ENCODE data around the gene SRC. TPM values are rescaled to one million over a fixed set of nuclear protein-coding genes. Genes with fewer than 3 reads are reported as not detected.

SRC gene
- total RNA-seq, 1 experiment from 2014 or later, result 42.3 TPM

GRCh38 chr20:37424062-37424851 is 78.3 kb downstream of the SRC start (continued):
- no peak for TF ChIP-seq CTCF (IDR thresholded peaks at IDR 0.05 in 2 of 3, conservative IDR thresholded peaks at IDR 0.05 in 1 of 3; ENCODE audit: borderline replicate concordance in 1 of 3, insufficient read depth in 1 of 3, low read depth in 2 of 3, low read length in 2 of 3)
- no peak for TF ChIP-seq CEBPB (IDR thresholded peaks at IDR 0.05; ENCODE audit: low read depth)
- TF ChIP-seq FOSL1 (IDR thresholded peaks at IDR 0.05; ENCODE audit: low read depth), result no peak

DNA sequence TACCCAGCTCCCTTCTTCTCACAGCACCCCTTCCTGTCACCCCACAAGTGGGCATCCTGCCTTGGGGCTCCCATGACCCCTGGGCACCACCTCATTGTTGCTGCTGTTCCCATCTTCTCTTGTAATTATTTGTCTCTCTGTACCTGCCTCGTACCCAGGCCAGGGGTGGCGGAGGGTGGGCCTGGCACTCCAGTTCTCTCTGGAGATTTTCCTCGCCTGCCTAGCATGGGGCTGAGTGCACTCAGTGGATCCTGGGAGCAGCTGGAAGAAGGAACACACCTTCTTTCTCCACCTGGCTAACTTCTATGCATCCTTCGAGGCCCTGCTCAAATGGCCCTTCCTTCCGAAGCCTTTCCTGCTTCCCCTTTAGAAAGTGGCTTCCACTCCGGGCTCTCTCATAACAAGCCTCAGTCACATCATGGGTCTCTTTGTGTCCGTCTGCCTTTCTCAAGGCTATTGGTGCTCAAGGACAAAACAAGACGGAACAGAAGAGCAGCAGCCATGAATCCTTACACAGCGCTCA is 79.2 kb downstream of the SRC start:
- ATAC-seq (no peak), DNase-seq (ENCODE audit: low read depth, low spot score) (no peak)
- H3K27me3 ChIP-seq (ENCODE audit: insufficient read depth, low read length), result peaks cover 72% of the 10 kb centered on the region
- ChIA-PET POLR2A (no interaction called here), RAD21 (ENCODE audit: low non-redundant PET in 1 of 2, low total read pairs in 2 of 2, uncharacterized antibody in 2 of 2, unreplicated experiment in 2 of 2) (no interaction called here), CTCF (no interaction called here)
- no peaks in the 10 kb centered on the region for H3K9me3 ChIP-seq (ENCODE audit: control insufficient read depth in 1 of 2, insufficient read depth in 1 of 2, low read depth in 1 of 2, low read length in 2 of 2)
- intact Hi-C loops (cut with micrococcal nuclease), result no loop called here
- no TSS peak for BruUV-seq (replicated peaks)
- H4K20me1 ChIP-seq (ENCODE audit: insufficient read depth), result no peaks in the 10 kb centered on the region
- H3K9ac ChIP-seq (ENCODE audit: low read length), result no peak overlapping the region
- no peak overlapping the region for H3K27ac ChIP-seq (ENCODE audit: low read depth, low read length)
- no peaks in the 10 kb centered on the region for H3K9me2 ChIP-seq (ENCODE audit: insufficient read depth)
- no peaks in the 10 kb centered on the region for H3K36me3 ChIP-seq (ENCODE audit: control insufficient read depth in 1 of 2, insufficient read depth in 2 of 2, low read length in 2 of 2)
- H3K4me1 ChIP-seq (ENCODE audit: control insufficient read depth in 1 of 2, insufficient read depth in 2 of 2, low read length in 2 of 2), result no peaks in the 10 kb centered on the region
- H2AFZ ChIP-seq (ENCODE audit: low read depth, low read length, poor library complexity, severe bottlenecking), result no peak overlapping the region
- H3K4me3 ChIP-seq (replicated peaks in 1 of 2; ENCODE audit: low read depth in 1 of 2, low read length in 2 of 2), result no peak overlapping the region
- no peak overlapping the region for H3K4me2 ChIP-seq (ENCODE audit: low read length)
- TF ChIP-seq ELF1 (IDR thresholded peaks at IDR 0.05; ENCODE audit: borderline replicate concordance, low read depth) (no peak), FOSL1 (IDR thresholded peaks at IDR 0.05; ENCODE audit: low read depth) (no peak), CBX3 (IDR thresholded peaks at IDR 0.05; ENCODE audit: low read depth) (no peak), MAX (IDR thresholded peaks at IDR 0.05) (no peak), SRF (IDR thresholded peaks at IDR 0.05; ENCODE audit: low read depth) (no peak), ZNF274 (IDR thresholded peaks at IDR 0.05; ENCODE audit: low read depth, low read length) (no peak), RAD21 (IDR thresholded peaks at IDR 0.05; ENCODE audit: low read depth) (no peak), POLR2A (IDR thresholded peaks at IDR 0.05; ENCODE audit: borderline replicate concordance, extremely low read depth, insufficient read depth, insufficient read length) (no peak), POLR2AphosphoS5 (IDR thresholded peaks at IDR 0.05; ENCODE audit: low read depth, low read length) (no peak), TCF7L2 (IDR thresholded peaks at IDR 0.05; ENCODE audit: borderline replicate concordance, extremely low read depth, insufficient read depth, insufficient read length) (no peak), CTCF (IDR thresholded peaks at IDR 0.05 in 2 of 3, conservative IDR thresholded peaks at IDR 0.05 in 1 of 3; ENCODE audit: borderline replicate concordance in 1 of 3, insufficient read depth in 1 of 3, low read depth in 2 of 3, low read length in 2 of 3) (no peak)
- TF ChIP-seq, protein P1, sequence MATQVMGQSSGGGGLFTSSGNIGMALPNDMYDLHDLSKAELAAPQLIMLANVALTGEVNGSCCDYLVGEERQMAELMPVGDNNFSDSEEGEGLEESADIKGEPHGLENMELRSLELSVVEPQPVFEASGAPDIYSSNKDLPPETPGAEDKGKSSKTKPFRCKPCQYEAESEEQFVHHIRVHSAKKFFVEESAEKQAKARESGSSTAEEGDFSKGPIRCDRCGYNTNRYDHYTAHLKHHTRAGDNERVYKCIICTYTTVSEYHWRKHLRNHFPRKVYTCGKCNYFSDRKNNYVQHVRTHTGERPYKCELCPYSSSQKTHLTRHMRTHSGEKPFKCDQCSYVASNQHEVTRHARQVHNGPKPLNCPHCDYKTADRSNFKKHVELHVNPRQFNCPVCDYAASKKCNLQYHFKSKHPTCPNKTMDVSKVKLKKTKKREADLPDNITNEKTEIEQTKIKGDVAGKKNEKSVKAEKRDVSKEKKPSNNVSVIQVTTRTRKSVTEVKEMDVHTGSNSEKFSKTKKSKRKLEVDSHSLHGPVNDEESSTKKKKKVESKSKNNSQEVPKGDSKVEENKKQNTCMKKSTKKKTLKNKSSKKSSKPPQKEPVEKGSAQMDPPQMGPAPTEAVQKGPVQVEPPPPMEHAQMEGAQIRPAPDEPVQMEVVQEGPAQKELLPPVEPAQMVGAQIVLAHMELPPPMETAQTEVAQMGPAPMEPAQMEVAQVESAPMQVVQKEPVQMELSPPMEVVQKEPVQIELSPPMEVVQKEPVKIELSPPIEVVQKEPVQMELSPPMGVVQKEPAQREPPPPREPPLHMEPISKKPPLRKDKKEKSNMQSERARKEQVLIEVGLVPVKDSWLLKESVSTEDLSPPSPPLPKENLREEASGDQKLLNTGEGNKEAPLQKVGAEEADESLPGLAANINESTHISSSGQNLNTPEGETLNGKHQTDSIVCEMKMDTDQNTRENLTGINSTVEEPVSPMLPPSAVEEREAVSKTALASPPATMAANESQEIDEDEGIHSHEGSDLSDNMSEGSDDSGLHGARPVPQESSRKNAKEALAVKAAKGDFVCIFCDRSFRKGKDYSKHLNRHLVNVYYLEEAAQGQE (IDR thresholded peaks at IDR 0.05; ENCODE audit: low read depth), result no peak
- no peaks in the 10 kb centered on the region for H3K79me2 ChIP-seq (ENCODE audit: insufficient read depth, low read length)

All from HCT116 (cell line).